ENCODE results near the gene KLC1.

- TF ChIP-seq CTCF (IDR thresholded peaks at IDR 0.05) (no peak), REST (IDR thresholded peaks at IDR 0.05) (no peak), ZC3H11A (IDR thresholded peaks at IDR 0.05) (no peak), JUNB (IDR thresholded peaks at IDR 0.05) (no peak), POLR2AphosphoS2 (conservative IDR thresholded peaks at IDR 0.05; ENCODE audit: low read length) (no peak), RAD21 (conservative IDR thresholded peaks at IDR 0.05 in 1 of 2, IDR thresholded peaks at IDR 0.05 in 1 of 2) (no peak), MAX (IDR thresholded peaks at IDR 0.05) (no peak), POLR2A (IDR thresholded peaks at IDR 0.05; ENCODE audit: low read length) (no peak), EP300 (IDR thresholded peaks at IDR 0.05) (no peak), KDM5A (IDR thresholded peaks at IDR 0.05) (no peak), SMC3 (IDR thresholded peaks at IDR 0.05) (no peak)
- TF ChIP-seq, protein P1, sequence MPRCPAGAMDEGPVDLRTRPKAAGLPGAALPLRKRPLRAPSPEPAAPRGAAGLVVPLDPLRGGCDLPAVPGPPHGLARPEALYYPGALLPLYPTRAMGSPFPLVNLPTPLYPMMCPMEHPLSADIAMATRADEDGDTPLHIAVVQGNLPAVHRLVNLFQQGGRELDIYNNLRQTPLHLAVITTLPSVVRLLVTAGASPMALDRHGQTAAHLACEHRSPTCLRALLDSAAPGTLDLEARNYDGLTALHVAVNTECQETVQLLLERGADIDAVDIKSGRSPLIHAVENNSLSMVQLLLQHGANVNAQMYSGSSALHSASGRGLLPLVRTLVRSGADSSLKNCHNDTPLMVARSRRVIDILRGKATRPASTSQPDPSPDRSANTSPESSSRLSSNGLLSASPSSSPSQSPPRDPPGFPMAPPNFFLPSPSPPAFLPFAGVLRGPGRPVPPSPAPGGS (IDR thresholded peaks at IDR 0.05) = no peak
These were observed 104.0 kb downstream of the KLC1 start for GRCh38 chr14:103732868-103733620.

All from A549 (cell line).